GM18867 (cell line): Measurements from ENCODE around the gene CHKB.

Source experiments
- ATAC-seq: cut with Tn5 transposase; IDR thresholded peaks from one replicate; pipeline ENCODE4 v1.9.1; 2021; ENCODE audit warnings: mild to moderate bottlenecking, moderate library complexity; ENCODE audit not compliant: unreplicated experiment

CHKB gene

GRCh38 chr22:50575426-50575941 is 7.2 kb downstream of the CHKB start:
- no peak for ATAC-seq

- no peak for ATAC-seq
These were observed 8.3 kb downstream of the CHKB start for GRCh38 chr22:50574383-50574755.

- no peak for ATAC-seq
These were observed 8.9 kb downstream of the CHKB start for GRCh38 chr22:50573491-50574382.

GRCh38 chr22:50572965-50573364 is 9.7 kb downstream of the CHKB start:
- no peak for ATAC-seq

- no peak for ATAC-seq
These were observed 11.1 kb downstream of the CHKB start for GRCh38 chr22:50571264-50572175.

- no peak for ATAC-seq
These were observed 11.8 kb downstream of the CHKB start for GRCh38 chr22:50570861-50571260.

- ATAC-seq = no peak
These were observed 12.6 kb downstream of the CHKB start for GRCh38 chr22:50569896-50570535.

GRCh38 chr22:50569041-50569459 is 13.6 kb downstream of the CHKB start:
- ATAC-seq = no peak

- ATAC-seq = no peak
These were observed 14.0 kb downstream of the CHKB start for GRCh38 chr22:50568626-50569025.

- ATAC-seq = no peak
These were observed 14.9 kb downstream of the CHKB start for GRCh38 chr22:50567721-50568252.

- no peak for ATAC-seq
These were observed 18.4 kb downstream of the CHKB start for GRCh38 chr22:50564289-50564688.

GRCh38 chr22:50563413-50564160 is 19.1 kb downstream of the CHKB start:
- no peak for ATAC-seq

GRCh38 chr22:50562523-50563412 is 19.9 kb downstream of the CHKB start, which contains the start of gene SYCE3:
Gene SYCE3, minus strand, starts transcription at chr22:50562919. Its CDS starts 6,514 bp downstream, at chr22:50556405.
- peak; percentile 90 for ATAC-seq

- ATAC-seq = no peak
These were observed 21.0 kb downstream of the CHKB start for GRCh38 chr22:50561401-50562358.

- ATAC-seq = no peak
These were observed 22.6 kb downstream of the CHKB start for GRCh38 chr22:50560034-50560433.

- ATAC-seq = no peak
These were observed 25.9 kb downstream of the CHKB start for GRCh38 chr22:50556703-50557102.

GRCh38 chr22:50553310-50553709 is 29.3 kb downstream of the CHKB start:
- no peak for ATAC-seq
